ENCODE results near the gene OR1Q1. TPM values are rescaled to one million over a fixed set of nuclear protein-coding genes. Genes with fewer than 3 reads are reported as not detected.

The OR1Q1 gene
- total RNA-seq, 1 experiment from 2014 or later: not detected

GRCh38 chr9:122567901-122568300, 46.6 kb upstream of the OR1Q1 start:
- no peaks in the 10 kb centered on the region for H3K4me1 Mint-ChIP-seq
- Histone ChIP-seq H3K56ac (ENCODE audit: insufficient read length, low read depth, low read length) (no peak overlapping the region), H3K4me2 (ENCODE audit: insufficient read depth, insufficient read length, low read length) (no peak overlapping the region), H2AK5ac (ENCODE audit: insufficient read length, low read length) (no peak overlapping the region), H3K79me1 (ENCODE audit: insufficient read depth, low read depth, low read length, poor library complexity, severe bottlenecking) (no peaks in the 10 kb centered on the region), H3K27me3 (ENCODE audit: insufficient read depth, low read length) (no peaks in the 10 kb centered on the region), H3K14ac (ENCODE audit: insufficient read depth, low read length) (no peak overlapping the region), H3K4ac (ENCODE audit: low read depth, low read length) (no peak overlapping the region), H2BK5ac (ENCODE audit: insufficient read length, low read length) (no peak overlapping the region), H4K8ac (replicated peaks; ENCODE audit: insufficient read length, low read depth, low read length) (no peak overlapping the region), H3K23ac (ENCODE audit: insufficient read length, low read depth, low read length) (no peak overlapping the region), H2BK12ac (ENCODE audit: insufficient read length, low read depth, low read length) (no peak overlapping the region), H2BK20ac (ENCODE audit: low read depth, low read length, poor library complexity, severe bottlenecking) (no peak overlapping the region), H2BK120ac (ENCODE audit: low read depth, low read length, poor library complexity, severe bottlenecking) (no peak overlapping the region), H3K27ac (ENCODE audit: insufficient read length, low read depth, low read length) (no peak overlapping the region), H3K4me1 (ENCODE audit: insufficient read depth, low read length) (no peaks in the 10 kb centered on the region), H4K20me1 (ENCODE audit: control insufficient read depth, insufficient read depth, insufficient read length) (no peaks in the 10 kb centered on the region), H3K9ac (ENCODE audit: extremely low read depth, insufficient read length, low read length) (no peak overlapping the region), H4K5ac (ENCODE audit: insufficient read length, low read depth, low read length) (no peak overlapping the region), H3K79me2 (ENCODE audit: insufficient read depth, low read length) (no peaks in the 10 kb centered on the region), H3K18ac (ENCODE audit: insufficient read length, low read depth, low read length) (no peak overlapping the region), H3K23me2 (ENCODE audit: insufficient read length, low read depth, low read length, poor library complexity, severe bottlenecking) (no peaks in the 10 kb centered on the region), H2BK15ac (ENCODE audit: low read depth, low read length) (no peak overlapping the region), H4K91ac (ENCODE audit: insufficient read length, low read depth, low read length) (no peak overlapping the region), H3K9me3 (ENCODE audit: control insufficient read depth, low read depth, low read length) (peaks cover 77% of the 10 kb centered on the region), H3T11ph (ENCODE audit: low read length) (no peak overlapping the region), H2AFZ (ENCODE audit: low read length) (no peak overlapping the region)
- no peak overlapping the region for H3K27ac Mint-ChIP-seq
- TF ChIP-seq CTCF (conservative IDR thresholded peaks at IDR 0.05): no peak
- WGBS (ENCODE audit: extremely low coverage, insufficient read length, low lambda C conversion rate): no CpG with 5 or more reads among the region's 4 CpGs
- peaks cover 1 to 27% (median 2%) of the 10 kb centered on the region in 3 experiments; a peak in 5 of 7 replicates for H3K36me3 Mint-ChIP-seq (ENCODE audit: insufficient read depth in 1 of 3, low read depth in 3 of 3)
- no peak overlapping the region for H3K4me3 Mint-ChIP-seq
- DNase-seq: no peak
- peaks cover 78 to 85% of the 10 kb centered on the region in 2 experiments for H3K9me3 Mint-ChIP-seq
- H3K27me3 Mint-ChIP-seq (ENCODE audit: low read depth): peaks cover 3% of the 10 kb centered on the region; the same call in 1 of the 2 replicates
